GM12865 (cell line): ENCODE measurements around the gene KLHL3.
A peak's percentile ranks its signal among the peaks of the same experiment; 100 is the strongest.

Experiments used
- DNase-seq: peaks from one replicate; pipeline ENCODE4 v3.0.0; 2010; ENCODE audit warnings: low read depth
- H3K4me3 ChIP-seq: 2 replicates; pipeline ENCODE4 v1.5.1; 2011; ENCODE audit warnings: mild to moderate bottlenecking, low read depth, low read length, control low read depth
- CTCF ChIP-seq: IDR thresholded peaks from 2 replicates; pipeline ENCODE4 v1.5.1; 2011; ENCODE audit warnings: low read length, control low read depth, low read depth, inconsistent platforms; ENCODE audit not compliant: insufficient read depth; ENCODE audit errors: missing control alignments

The KLHL3 gene

GRCh38 chr5:137669811-137670210 is 66.1 kb downstream of the KLHL3 start:
- no peak for TF ChIP-seq CTCF
- H3K4me3 ChIP-seq = no peak overlapping the region
- no peak for DNase-seq

GRCh38 chr5:137668637-137669036 is 67.3 kb downstream of the KLHL3 start:
- DNase-seq = no peak
- no peak for TF ChIP-seq CTCF
- no peak overlapping the region for H3K4me3 ChIP-seq

- no peak for DNase-seq
- H3K4me3 ChIP-seq = no peak overlapping the region
- no peak for TF ChIP-seq CTCF
These were observed 68.5 kb downstream of the KLHL3 start for GRCh38 chr5:137667341-137667740.

- no peak overlapping the region for H3K4me3 ChIP-seq
- no peak for TF ChIP-seq CTCF
- DNase-seq = no peak
These were observed 69.0 kb downstream of the KLHL3 start for GRCh38 chr5:137666901-137667300.

GRCh38 chr5:137666461-137666850 is 69.4 kb downstream of the KLHL3 start:
- no peak for TF ChIP-seq CTCF
- no peak for DNase-seq
- H3K4me3 ChIP-seq = no peak overlapping the region

GRCh38 chr5:137665678-137666460 is 70.0 kb downstream of the KLHL3 start:
- no peak for TF ChIP-seq CTCF
- no peak overlapping the region for H3K4me3 ChIP-seq
- peak; percentile 20 for DNase-seq

- peak; percentile 86 for DNase-seq
- H3K4me3 ChIP-seq = no peak overlapping the region
- peak; percentile 77 for TF ChIP-seq CTCF
These were observed 75.5 kb downstream of the KLHL3 start for GRCh38 chr5:137660349-137660817.
